HepG2 (cell line): ENCODE measurements around the gene ADRA2B.

ENCODE experiments used
- FOXP1 ChIP-seq, 2 experiments: fragments of 450-650 bp in 1 of 2; IDR thresholded peaks; 2 replicates each; pipeline ENCODE4 v1.6.1; 2017 to 2018; ENCODE audit warnings: antibody characterized with exemption in 1 of 2
- KLF16 ChIP-seq, 2 experiments: sonication (generic) in 1 of 2; formaldehyde crosslinking in 1 of 2; IDR thresholded peaks; 2 replicates each; pipeline versions ENCODE4 v1.6.1 to v1.8.0; 2016 to 2023; ENCODE audit warnings: missing genetic modification reagents in 2 of 2, missing compliant biosample characterization in 1 of 2
- NFYC ChIP-seq: IDR thresholded peaks from 2 replicates; pipeline ENCODE4 v1.6.1; 2016; ENCODE audit warnings: missing genetic modification reagents, missing compliant biosample characterization
- POLR2AphosphoS5 ChIP-seq: IDR thresholded peaks from 2 replicates; pipeline ENCODE4 v1.6.1; 2012; ENCODE audit warnings: low read depth, low read length
- RXRA ChIP-seq: sonication (generic); formaldehyde crosslinking; IDR thresholded peaks from 2 replicates; pipeline ENCODE4 v1.5.1; 2020; ENCODE audit warnings: missing genetic modification reagents
- TCF7L2 ChIP-seq: IDR thresholded peaks from 2 replicates; pipeline ENCODE4 v1.6.1; 2011; ENCODE audit warnings: mild to moderate bottlenecking, low read depth, low read length, moderate library complexity
- ZNF232 ChIP-seq: sonication (generic); formaldehyde crosslinking; IDR thresholded peaks from 2 replicates; pipeline ENCODE4 v1.4.0; 2020; ENCODE audit warnings: missing genetic modification reagents, borderline replicate concordance
- ZNF564 ChIP-seq: sonication (generic); formaldehyde crosslinking; IDR thresholded peaks from 2 replicates; pipeline ENCODE4 v1.8.1; 2023; ENCODE audit warnings: mild to moderate bottlenecking, missing genetic modification reagents
- TF ChIP-seq, protein P1 (sequence below): sonication (generic); formaldehyde crosslinking; IDR thresholded peaks from 2 replicates; pipeline ENCODE4 v1.4.0; 2020; ENCODE audit warnings: mild to moderate bottlenecking, missing genetic modification reagents

DNA sequence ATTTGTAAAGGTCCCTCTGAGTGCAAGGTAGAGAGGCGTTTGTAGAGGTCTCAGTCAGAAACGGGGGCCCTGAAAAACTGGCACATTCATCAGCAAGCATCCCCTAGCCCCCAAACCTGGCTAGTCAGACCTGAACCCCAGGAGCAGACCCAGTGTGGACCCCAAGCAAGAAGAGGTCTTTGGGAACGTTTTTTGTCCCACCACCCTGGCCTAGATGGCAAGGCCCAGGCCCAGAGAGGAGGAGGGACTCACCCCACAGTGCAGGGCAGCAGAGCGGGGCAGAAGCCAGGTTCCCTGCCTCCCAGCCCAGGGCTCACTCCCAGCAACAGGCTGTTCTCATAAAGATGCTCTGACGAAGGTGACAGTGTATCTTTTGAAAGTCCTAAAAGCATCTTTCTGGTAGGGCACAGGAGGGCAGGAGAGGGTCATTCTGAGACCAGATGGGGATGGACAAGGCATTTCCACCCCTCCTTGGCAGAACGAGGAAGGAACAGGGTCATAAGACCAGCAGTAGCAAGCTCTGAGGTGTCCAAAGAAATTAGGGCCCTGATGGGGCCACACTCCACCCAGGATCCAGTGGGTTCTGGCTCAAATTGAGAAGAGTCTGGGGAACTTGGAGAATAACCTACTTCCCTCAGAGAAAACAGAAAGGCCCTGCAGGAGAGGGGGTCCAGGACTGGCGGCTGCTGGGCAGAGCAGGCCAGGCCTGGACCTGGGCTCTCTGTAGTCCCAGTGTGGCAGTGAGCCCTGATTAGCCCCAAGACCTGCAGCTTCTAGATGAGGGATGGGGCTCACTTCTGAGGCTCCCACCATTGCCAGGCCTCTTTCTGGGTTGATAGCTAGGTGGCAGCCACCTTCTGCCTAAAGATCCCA lies 18.2 kb downstream of the ADRA2B start:
- no peak for TF ChIP-seq POLR2AphosphoS5
- no peak for TF ChIP-seq TCF7L2
- no peak for TF ChIP-seq RXRA (CRISPR knock-in tag)
- TF ChIP-seq NFYC: no peak
- no peak for TF ChIP-seq ZNF232 (CRISPR knock-in tag)
- TF ChIP-seq, protein P1, sequence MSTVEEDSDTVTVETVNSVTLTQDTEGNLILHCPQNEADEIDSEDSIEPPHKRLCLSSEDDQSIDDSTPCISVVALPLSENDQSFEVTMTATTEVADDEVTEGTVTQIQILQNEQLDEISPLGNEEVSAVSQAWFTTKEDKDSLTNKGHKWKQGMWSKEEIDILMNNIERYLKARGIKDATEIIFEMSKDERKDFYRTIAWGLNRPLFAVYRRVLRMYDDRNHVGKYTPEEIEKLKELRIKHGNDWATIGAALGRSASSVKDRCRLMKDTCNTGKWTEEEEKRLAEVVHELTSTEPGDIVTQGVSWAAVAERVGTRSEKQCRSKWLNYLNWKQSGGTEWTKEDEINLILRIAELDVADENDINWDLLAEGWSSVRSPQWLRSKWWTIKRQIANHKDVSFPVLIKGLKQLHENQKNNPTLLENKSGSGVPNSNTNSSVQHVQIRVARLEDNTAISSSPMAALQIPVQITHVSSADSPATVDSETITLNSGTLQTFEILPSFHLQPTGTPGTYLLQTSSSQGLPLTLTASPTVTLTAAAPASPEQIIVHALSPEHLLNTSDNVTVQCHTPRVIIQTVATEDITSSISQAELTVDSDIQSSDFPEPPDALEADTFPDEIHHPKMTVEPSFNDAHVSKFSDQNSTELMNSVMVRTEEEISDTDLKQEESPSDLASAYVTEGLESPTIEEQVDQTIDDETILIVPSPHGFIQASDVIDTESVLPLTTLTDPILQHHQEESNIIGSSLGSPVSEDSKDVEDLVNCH (CRISPR knock-in tag): no peak
- TF ChIP-seq KLF16 (CRISPR knock-in tag; IDR thresholded peaks at IDR 0.05): no peak
- no peak for TF ChIP-seq ZNF564 (CRISPR knock-in tag)
- no peak for TF ChIP-seq FOXP1 (IDR thresholded peaks at IDR 0.05)
- TF ChIP-seq FOXP1 (CRISPR knock-in tag; IDR thresholded peaks at IDR 0.05): no peak
